IPS-11a (cell line): ENCODE measurements around the gene CELA2A.
"Not testable (repeated sequence)": the region's sequence is repeated elsewhere in the genome, so short reads cannot be mapped to it uniquely, and the experiment has no call there.

Experiments
- H3K4me3 ChIP-seq: one replicate; pipeline ENCODE4 v1.5.1; 2013; ENCODE audit warnings: low read depth, low read length, control low read depth

Gene CELA2A

GRCh38 chr1:15444468-15445389 lies 11.8 kb upstream of the CELA2A start:
- H3K4me3 ChIP-seq: no peak overlapping the region

- no peak overlapping the region for H3K4me3 ChIP-seq
Observed at GRCh38 chr1:15445390-15446122, 11.0 kb upstream of the CELA2A start.

GRCh38 chr1:15446212-15446611 lies 10.3 kb upstream of the CELA2A start:
- no peak overlapping the region for H3K4me3 ChIP-seq

- H3K4me3 ChIP-seq: no peak overlapping the region
Observed at GRCh38 chr1:15448877-15449462, 7.6 kb upstream of the CELA2A start.

GRCh38 chr1:15449567-15449966 lies 7.0 kb upstream of the CELA2A start:
- no peak overlapping the region for H3K4me3 ChIP-seq

GRCh38 chr1:15451014-15451722 lies 5.4 kb upstream of the CELA2A start:
- no peak overlapping the region for H3K4me3 ChIP-seq

GRCh38 chr1:15452216-15452615 lies 4.3 kb upstream of the CELA2A start:
- H3K4me3 ChIP-seq: no peak overlapping the region

- no peak overlapping the region for H3K4me3 ChIP-seq
Observed at GRCh38 chr1:15452866-15453571, 3.5 kb upstream of the CELA2A start.

- H3K4me3 ChIP-seq: no peak overlapping the region
Observed at GRCh38 chr1:15453734-15454133, 2.8 kb upstream of the CELA2A start.

GRCh38 chr1:15454256-15454655 lies 2.3 kb upstream of the CELA2A start:
- no peak overlapping the region for H3K4me3 ChIP-seq

- H3K4me3 ChIP-seq: no peak overlapping the region
Observed at GRCh38 chr1:15455522-15455921, 1.0 kb upstream of the CELA2A start.

GRCh38 chr1:15457585-15457984 lies 1.1 kb downstream of the CELA2A start:
- no peak overlapping the region for H3K4me3 ChIP-seq

GRCh38 chr1:15458388-15458787 lies 1.9 kb downstream of the CELA2A start:
- H3K4me3 ChIP-seq: not testable (repeated sequence)

- H3K4me3 ChIP-seq: no peak overlapping the region
Observed at GRCh38 chr1:15459771-15460707, 3.5 kb downstream of the CELA2A start.

GRCh38 chr1:15460708-15461095 lies 4.2 kb downstream of the CELA2A start:
- no peak overlapping the region for H3K4me3 ChIP-seq

- H3K4me3 ChIP-seq: not testable (repeated sequence)
Observed at GRCh38 chr1:15463064-15463800, 6.7 kb downstream of the CELA2A start.

- H3K4me3 ChIP-seq: not testable (repeated sequence)
Observed at GRCh38 chr1:15463926-15464322, 7.4 kb downstream of the CELA2A start.

GRCh38 chr1:15465674-15466073 lies 9.1 kb downstream of the CELA2A start:
- no peak overlapping the region for H3K4me3 ChIP-seq
